ENCODE measurements around the gene TMEM205.

TMEM205 gene

DNA sequence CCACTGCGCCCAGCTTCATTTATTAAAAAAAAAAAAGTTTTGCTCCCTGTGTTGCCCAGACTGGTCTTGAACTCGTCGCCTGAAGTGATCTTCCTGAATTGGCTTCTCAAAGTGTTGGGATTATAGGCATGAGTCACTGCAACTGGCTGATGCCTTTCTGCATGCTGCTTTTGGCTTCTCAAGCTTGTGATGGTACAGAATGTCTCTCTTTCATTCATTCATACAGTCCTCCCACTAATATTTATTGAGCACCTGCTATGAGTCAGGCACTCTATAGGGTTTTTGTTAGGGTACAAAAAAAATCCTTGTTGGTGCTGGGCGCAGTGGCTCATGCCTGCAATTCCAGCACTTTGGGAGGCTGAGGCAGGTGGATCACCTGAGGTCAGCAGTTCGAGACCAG, 41.1 kb downstream of the TMEM205 start:
- DNase-seq (ENCODE audit: low read depth in 2 of 2, low spot score in 1 of 2) = no peak

DNA sequence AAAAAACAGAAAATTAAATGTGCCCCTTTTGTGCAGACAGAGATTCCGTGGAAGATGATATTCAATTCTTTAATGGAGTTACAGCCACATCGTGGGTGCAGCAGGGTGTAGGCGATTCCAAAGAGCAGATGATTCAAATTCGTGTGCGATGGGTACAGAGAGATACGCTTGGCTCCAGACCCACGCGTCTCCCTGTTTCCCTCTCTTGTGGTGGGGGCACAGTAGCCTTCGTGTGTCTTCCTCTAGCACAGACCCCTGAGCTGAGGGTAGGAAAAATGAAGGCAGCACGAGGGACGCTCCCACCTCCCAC, 45.3 kb downstream of the TMEM205 start:
- DNase-seq (ENCODE audit: low read depth in 2 of 2, low spot score in 1 of 2) = no peak

GRCh38 chr19:11299946-11300810, 45.9 kb downstream of the TMEM205 start:
- DNase-seq (ENCODE audit: low read depth in 2 of 2, low spot score in 1 of 2) = no peak

GRCh38 chr19:11296264-11296663, 49.8 kb downstream of the TMEM205 start:
- no peak for DNase-seq (ENCODE audit: low read depth in 2 of 2, low spot score in 1 of 2)

DNA sequence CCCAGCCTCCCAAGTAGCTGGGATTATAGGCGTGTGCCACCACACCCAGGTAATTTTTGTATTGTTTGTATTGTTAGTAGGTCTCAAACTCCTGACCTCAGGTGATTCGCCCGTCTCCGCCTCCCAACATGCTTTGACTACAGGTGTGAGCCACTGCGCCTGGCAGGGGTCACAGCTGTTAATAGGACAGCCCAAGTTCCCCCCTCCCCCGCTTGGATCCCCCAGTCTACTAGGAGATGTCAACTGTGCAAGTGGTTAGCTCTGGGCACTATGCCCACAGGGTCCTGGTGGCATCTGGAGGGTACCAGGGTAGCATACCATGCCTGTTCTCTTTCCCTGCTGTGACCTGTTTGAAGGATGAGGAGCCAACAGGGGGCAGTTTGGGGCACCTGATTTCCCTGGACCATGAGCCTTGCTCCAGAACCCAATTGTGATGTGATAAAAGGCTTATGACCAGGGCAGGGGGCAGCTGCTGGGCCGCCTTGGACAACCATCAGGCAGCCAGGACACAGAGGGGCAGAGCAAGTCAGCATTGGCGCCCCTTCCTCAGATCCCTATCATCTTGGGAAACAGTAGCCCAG, 50.3 kb downstream of the TMEM205 start, which contains the start of gene TSPAN16:
TSPAN16 (plus strand) TSS at position 496 of the 581 bp plus-strand sequence. CDS start 138 bp downstream, outside the sequence.
- DNase-seq (ENCODE audit: low read depth in 2 of 2, low spot score in 1 of 2) = no peak

GRCh38 chr19:11295180-11295579, 50.9 kb downstream of the TMEM205 start:
- DNase-seq (ENCODE audit: low read depth in 2 of 2, low spot score in 1 of 2) = no peak

DNA sequence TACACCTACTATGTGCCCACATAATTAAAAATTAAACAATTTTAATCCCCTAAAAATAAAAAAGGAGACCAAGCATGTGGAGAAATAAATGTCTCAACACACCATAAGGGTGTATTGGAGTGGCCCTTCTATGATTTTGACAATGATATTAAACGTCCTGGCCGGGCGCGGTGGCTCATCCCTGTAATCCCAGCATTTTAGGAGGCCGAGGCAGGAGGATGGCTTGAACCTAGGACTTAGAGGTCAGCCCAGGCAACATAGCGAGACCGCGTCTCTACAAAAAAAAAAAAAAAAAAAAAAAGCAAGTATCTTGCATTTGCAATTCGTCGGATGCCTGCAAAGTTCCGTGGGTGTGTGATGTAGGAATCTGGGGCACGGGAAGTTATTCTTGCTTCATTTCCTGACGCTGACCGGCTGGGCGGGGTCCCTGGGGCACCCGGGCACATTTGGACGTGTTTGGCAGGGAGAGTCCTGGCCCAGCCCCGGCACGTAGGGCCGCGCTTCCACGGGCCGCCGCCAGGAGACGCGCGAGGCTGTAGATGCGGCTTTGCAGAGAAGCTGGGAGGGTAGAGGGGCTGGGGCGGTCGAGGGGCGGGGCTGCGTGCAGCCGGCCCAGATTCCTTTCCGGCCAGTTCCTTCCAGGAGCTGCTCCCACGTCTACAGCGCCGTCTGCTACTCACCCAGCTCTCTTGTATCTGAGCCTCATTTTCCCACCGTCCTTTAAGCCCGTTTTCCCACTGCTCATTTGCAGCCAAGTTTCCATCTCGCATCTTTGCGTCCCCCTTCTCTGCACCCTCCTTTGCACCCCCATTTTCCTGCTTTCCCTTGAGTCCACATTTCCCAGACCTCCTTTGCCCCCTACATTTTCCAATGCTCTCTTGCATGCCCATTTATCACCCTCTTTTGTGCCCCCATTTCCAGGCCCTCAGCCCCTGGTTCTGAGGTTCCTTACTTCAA, 52.4 kb downstream of the TMEM205 start:
- peak; percentile 43 to 61 for DNase-seq (ENCODE audit: low read depth in 2 of 2, low spot score in 1 of 2)

Data from stimulated activated CD8-positive, alpha-beta memory T cell treated with anti-CD3 and anti-CD28 coated beads, Interleukin-4, amount 100 ng/mL, for 4 hours (primary cell).